ENCODE measurements around the gene POU2AF1.
A peak's percentile ranks its signal among the peaks of the same experiment; 100 is the strongest.
"Not testable (repeated sequence)": the region's sequence is repeated elsewhere in the genome, so short reads cannot be mapped to it uniquely, and the experiment has no call there.

POU2AF1 gene

DNA sequence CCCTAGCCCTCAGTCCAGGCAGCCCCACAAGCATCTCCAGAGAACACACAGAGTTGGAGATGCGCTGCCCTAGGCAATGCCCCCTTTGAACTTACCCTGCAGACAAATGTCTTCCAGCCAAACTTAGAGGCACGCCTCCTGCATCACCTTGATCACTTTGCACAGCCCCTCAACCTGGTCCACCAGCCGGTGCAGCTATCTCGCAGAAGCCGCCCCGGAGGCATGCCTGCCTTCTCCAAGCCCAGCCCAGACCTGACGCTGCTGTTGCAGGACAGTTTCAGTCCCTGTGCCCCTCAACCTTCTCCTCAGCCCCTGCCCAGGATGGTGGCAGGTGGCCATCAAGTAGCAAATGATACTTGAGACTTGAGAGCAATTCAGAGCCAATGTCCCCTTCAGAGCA lies 16.7 kb upstream of the POU2AF1 start:
- peaks cover 23 to 59% (median 45%) of the 10 kb centered on the region in 10 experiments for H3K4me1 ChIP-seq
- H3K36me3 ChIP-seq, result no peaks in the 10 kb centered on the region
- peak overlapping the region in 1 of 11 experiments; percentile 42; a peak in 1 of 22 replicates for H3K4me2 ChIP-seq
- H3K9ac ChIP-seq, result no peak overlapping the region
- H3K4me3 ChIP-seq, result no peak overlapping the region
- no peaks in the 10 kb centered on the region for H3K27me3 ChIP-seq
- no peak for TF ChIP-seq Cebpa-rat (IDR thresholded peaks at IDR 0.05)
- no peaks in the 10 kb centered on the region for H4K20me1 ChIP-seq
- H3K27ac ChIP-seq, result no peak overlapping the region
- H3K9me3 ChIP-seq (replicated peaks in 1 of 11), result peaks cover 0 to 14% (median 0%) of the 10 kb centered on the region in 11 experiments; a peak in 3 of 22 replicates

DNA sequence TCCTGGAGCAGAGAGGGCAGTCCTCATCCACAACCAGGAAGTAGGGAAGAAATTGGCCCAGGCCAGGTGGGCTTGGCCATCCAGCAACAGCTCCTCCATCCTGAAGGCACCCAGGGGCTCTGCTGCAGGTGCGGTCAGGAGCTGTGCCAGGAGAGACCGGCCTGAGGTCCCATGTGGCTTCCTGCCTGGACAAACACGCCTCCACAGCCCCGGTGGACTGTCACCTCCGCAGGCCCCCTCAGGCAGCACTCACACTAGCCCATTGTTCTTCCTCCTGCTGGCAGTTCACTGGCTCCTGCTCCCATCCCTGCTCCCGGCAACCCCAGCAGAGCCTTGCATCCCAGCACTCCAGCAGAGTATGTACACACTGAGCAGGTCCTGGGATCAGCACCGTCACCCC lies 16.0 kb upstream of the POU2AF1 start:
- Histone ChIP-seq H3K36me3 (no peaks in the 10 kb centered on the region), H3K9me3 (replicated peaks in 1 of 11) (peaks cover 0 to 14% (median 0%) of the 10 kb centered on the region in 11 experiments; a peak in 3 of 22 replicates), H4K20me1 (no peaks in the 10 kb centered on the region), H3K4me2 (peak overlapping the region in 9 of 11 experiments; percentile 33 to 64 (median 39); a peak in 14 of 22 replicates), H3K4me3 (no peak overlapping the region), H3K27ac (no peak overlapping the region), H3K9ac (no peak overlapping the region), H3K4me1 (peaks cover 23 to 63% (median 52%) of the 10 kb centered on the region in 10 experiments), H3K27me3 (no peaks in the 10 kb centered on the region)
- TF ChIP-seq Cebpa-rat (IDR thresholded peaks at IDR 0.05), result no peak

DNA sequence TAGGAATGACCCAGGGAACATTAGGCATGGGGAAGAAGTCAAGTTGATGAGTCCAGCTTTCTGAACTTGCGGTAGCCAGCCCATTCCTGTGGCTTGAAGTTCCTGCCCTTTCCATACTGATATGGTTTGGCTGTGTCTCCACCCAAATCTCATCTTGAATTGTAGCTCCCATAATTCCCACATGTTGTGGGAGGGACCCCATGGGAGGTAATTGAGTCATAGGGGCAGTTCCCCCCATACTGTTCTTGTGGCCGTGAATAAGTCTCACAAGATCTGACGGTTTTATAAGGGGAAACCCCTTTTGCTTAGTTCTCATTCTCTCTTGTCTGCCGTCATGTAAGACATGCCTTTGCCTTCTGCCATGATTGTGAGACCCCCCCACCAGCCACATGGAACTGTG lies 15.1 kb upstream of the POU2AF1 start:
- not testable (repeated sequence) for H3K27me3 ChIP-seq; H3K9me3 ChIP-seq (replicated peaks in 1 of 11); H3K9ac ChIP-seq; H3K27ac ChIP-seq; H3K4me3 ChIP-seq; H4K20me1 ChIP-seq; H3K36me3 ChIP-seq
- Histone ChIP-seq H3K4me2 (peak overlapping the region; percentile 34 to 64 (median 41); a peak in 21 of 22 replicates), H3K4me1 (peaks cover 20 to 58% (median 50%) of the 10 kb centered on the region in 10 experiments)

DNA sequence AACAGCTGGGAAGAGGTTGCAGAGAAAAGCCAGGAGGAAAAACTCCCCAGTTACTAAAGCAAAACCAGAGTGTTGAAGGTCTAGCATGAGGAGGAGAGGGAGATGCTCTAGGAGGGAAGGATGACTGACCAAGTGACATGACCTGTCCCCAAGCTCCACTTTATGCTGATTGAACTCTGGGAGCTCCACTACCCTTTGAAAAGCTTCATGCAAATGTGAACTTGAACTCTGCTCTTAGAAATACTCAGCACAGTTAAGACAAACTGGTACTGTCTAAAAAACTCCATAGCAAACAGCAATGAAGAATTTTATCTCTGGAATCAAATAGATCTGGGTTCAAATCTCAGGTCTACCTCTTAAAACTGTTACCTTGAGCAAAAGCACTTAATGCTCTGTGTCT lies 14.5 kb upstream of the POU2AF1 start:
- H3K9me3 ChIP-seq (replicated peaks in 1 of 11), result peaks cover 0 to 3% (median 0%) of the 10 kb centered on the region in 11 experiments; a peak in 2 of 22 replicates
- no peak overlapping the region for H3K4me3 ChIP-seq
- H3K4me2 ChIP-seq, result peak overlapping the region in 10 of 11 experiments; percentile 34 to 64 (median 41); a peak in 12 of 22 replicates
- H3K9ac ChIP-seq, result no peak overlapping the region
- H4K20me1 ChIP-seq, result no peaks in the 10 kb centered on the region
- no peak overlapping the region for H3K27ac ChIP-seq
- H3K36me3 ChIP-seq, result no peaks in the 10 kb centered on the region
- peaks cover 21 to 58% (median 50%) of the 10 kb centered on the region in 10 experiments for H3K4me1 ChIP-seq
- no peak for TF ChIP-seq Cebpa-rat (IDR thresholded peaks at IDR 0.05)
- no peaks in the 10 kb centered on the region for H3K27me3 ChIP-seq

DNA sequence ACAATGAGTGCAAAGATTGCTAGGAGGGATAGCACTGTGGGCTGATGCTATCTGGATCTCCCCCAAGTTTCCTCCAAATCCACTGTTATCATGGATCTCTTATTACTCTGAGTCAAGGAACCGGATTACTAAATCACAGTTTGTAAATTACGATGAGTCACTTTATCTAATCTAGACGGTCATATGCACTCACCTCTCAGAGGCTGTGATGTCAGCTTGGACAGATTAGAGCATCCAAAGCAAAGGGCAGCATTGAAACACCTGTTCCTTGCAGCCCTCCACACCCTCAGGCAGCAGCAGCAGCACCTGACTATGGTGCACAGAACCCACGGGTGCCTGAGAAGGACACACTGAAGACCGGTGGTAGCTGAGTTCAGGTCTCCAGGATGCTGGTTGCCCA lies 14.0 kb upstream of the POU2AF1 start:
- H3K27me3 ChIP-seq, result no peaks in the 10 kb centered on the region

DNA sequence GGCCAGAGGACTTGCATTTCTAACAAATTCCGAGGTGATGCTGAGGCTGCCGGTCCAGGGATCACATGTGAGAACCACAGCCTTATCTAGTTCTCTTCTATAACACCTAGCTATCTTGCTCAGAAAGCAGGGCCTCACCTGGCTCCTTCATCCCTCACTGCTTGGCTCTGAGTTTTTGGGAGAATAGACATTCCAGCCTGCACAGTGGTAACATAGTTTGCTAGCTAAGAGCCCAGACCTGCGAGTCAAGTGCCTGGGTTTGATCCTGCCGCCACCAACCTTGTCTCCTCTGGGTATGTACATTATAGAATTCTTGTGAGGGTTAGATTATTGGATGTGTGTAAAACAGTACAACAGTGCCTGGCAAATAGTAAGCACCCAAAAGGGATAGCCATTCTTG lies 13.5 kb upstream of the POU2AF1 start:
- no peak for TF ChIP-seq Cebpa-rat (IDR thresholded peaks at IDR 0.05)
- Histone ChIP-seq H3K36me3 (no peaks in the 10 kb centered on the region), H3K4me2 (no peak overlapping the region), H3K4me1 (peaks cover 25 to 55% (median 46%) of the 10 kb centered on the region in 10 experiments), H3K9me3 (replicated peaks in 1 of 11) (peaks cover 1 to 11% (median 6%) of the 10 kb centered on the region in 11 experiments; a peak in 16 of 22 replicates), H4K20me1 (no peaks in the 10 kb centered on the region), H3K9ac (no peak overlapping the region), H3K27ac (no peak overlapping the region), H3K4me3 (no peak overlapping the region), H3K27me3 (no peaks in the 10 kb centered on the region)

More for the DNA sequence above, 14.0 kb upstream of the POU2AF1 start:
- no peak overlapping the region for H3K4me3 ChIP-seq
- H3K36me3 ChIP-seq, result no peaks in the 10 kb centered on the region
- H3K4me1 ChIP-seq, result peaks cover 25 to 58% (median 50%) of the 10 kb centered on the region in 10 experiments
- TF ChIP-seq Cebpa-rat (IDR thresholded peaks at IDR 0.05), result no peak
- H4K20me1 ChIP-seq, result no peaks in the 10 kb centered on the region
- H3K27ac ChIP-seq, result no peak overlapping the region
- peaks cover 0 to 5% (median under 1%) of the 10 kb centered on the region in 11 experiments; a peak in 6 of 22 replicates for H3K9me3 ChIP-seq (replicated peaks in 1 of 11)
- H3K4me2 ChIP-seq, result peak overlapping the region in 1 of 11 experiments; percentile 37; a peak in 2 of 22 replicates
- no peak overlapping the region for H3K9ac ChIP-seq

DNA sequence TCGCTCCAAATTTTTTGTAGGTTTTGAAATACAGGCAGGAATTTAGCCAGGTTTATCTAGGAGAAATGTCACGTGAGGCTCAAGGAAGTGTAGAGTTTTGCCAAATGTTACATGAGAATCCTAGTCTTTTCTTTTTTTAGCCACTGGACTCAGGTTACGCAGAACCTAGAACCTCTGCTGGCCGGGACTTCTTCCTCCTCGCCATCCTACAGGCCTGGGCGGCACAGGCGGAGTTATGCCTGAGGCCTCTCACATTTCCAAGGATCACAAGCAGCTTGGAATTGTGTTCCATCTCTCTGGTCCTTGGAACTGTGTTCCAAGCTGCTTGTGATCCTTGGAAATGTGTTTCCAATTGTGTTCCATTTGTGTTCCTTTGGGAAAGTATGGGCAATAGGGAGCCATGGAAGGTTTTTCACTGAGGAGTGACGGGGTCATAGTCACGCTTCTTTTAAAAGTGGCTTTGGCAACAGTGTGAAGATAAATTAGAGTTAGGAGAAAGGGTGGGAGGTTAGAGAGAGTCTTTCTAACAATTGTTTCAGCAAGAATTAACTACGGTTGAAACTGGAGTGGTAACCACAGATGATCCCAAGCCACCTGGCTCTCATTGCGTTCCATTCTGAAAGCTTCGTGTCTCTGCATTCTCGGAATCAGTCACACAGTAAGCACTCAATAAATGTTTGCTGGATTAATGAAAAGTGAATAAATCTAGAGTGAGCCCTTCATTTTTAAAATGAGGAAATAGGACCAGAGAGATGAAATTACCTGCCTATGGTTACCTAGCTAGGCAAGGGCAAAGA lies 12.5 kb upstream of the POU2AF1 start:
- no peak for TF ChIP-seq Cebpa-rat (IDR thresholded peaks at IDR 0.05)
- no peak overlapping the region for H3K27ac ChIP-seq
- no peak overlapping the region for H3K4me3 ChIP-seq
- peak overlapping the region in 4 of 11 experiments; percentile 19 to 39 (median 26); a peak in 7 of 22 replicates for H3K4me2 ChIP-seq
- no peaks in the 10 kb centered on the region for H4K20me1 ChIP-seq
- no peak overlapping the region for H3K9ac ChIP-seq
- peaks cover 8 to 21% (median 17%) of the 10 kb centered on the region in 11 experiments; a peak in 21 of 22 replicates for H3K9me3 ChIP-seq (replicated peaks in 1 of 11)
- H3K4me1 ChIP-seq, result peaks cover 25 to 51% (median 43%) of the 10 kb centered on the region in 10 experiments
- peaks cover 0 to 4% (median 0%) of the 10 kb centered on the region in 11 experiments; a peak in 1 of 22 replicates for H3K36me3 ChIP-seq
- no peaks in the 10 kb centered on the region for H3K27me3 ChIP-seq

DNA sequence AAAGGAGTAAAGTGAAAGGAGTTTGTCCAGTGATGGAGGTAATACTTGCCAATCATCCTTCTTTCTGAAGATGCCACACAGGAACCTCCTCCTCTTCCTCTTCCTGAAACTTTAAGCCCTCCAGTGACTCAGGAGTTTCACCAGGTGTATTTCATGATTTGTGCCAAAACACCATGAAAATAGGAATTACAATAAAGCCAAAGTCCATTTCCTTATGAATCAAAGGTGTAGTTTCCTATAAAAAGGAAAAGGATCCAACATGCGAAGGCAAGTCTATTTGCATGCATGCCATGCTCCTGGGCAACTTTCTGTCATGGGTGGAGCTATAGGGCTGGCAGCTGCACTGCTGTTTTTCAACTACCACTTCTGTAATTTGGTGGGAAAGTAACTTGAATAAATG lies 9.8 kb upstream of the POU2AF1 start:
- Histone ChIP-seq H3K4me3 (peak overlapping the region in 1 of 10 experiments; percentile 20; a peak in 1 of 20 replicates), H3K4me1 (peaks cover 15 to 36% (median 28%) of the 10 kb centered on the region in 10 experiments), H3K9ac (peak overlapping the region in 1 of 11 experiments; percentile 34; a peak in 1 of 22 replicates), H3K9me3 (replicated peaks in 1 of 11) (peaks cover 18 to 39% (median 27%) of the 10 kb centered on the region in 11 experiments; a peak in 21 of 22 replicates), H4K20me1 (no peaks in the 10 kb centered on the region), H3K36me3 (peaks cover 0 to 4% (median 0%) of the 10 kb centered on the region in 11 experiments; a peak in 2 of 22 replicates), H3K27ac (peak overlapping the region in 8 of 11 experiments; percentile 23 to 69 (median 50); a peak in 13 of 22 replicates), H3K27me3 (no peaks in the 10 kb centered on the region), H3K4me2 (peak overlapping the region; percentile 34 to 83 (median 69))
- no peak for TF ChIP-seq Cebpa-rat (IDR thresholded peaks at IDR 0.05)

DNA sequence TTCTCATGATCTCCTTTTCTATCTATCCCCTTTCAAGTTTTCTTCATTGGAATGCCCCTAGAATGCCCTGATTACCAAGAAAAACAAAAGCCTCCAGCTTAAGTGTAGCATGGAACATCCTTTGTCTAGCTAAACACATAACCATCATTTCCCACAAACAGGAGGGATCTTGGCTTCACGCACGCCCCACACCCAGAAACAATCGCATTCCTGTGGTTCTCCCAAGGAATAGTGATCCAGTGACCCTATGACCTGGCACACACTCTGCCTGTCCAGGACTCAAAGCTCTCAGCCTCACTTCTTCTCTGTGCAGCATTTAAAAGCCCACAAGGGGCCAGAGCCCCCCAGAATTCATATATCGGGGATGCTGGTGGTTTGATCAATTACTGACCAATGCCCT lies 9.3 kb upstream of the POU2AF1 start:
- TF ChIP-seq Cebpa-rat (IDR thresholded peaks at IDR 0.05), result no peak
- peak overlapping the region in 1 of 11 experiments; percentile 34; a peak in 1 of 22 replicates for H3K9ac ChIP-seq
- H3K36me3 ChIP-seq, result peaks cover 0 to 4% (median 0%) of the 10 kb centered on the region in 11 experiments; a peak in 2 of 22 replicates
- peaks cover 18 to 39% (median 27%) of the 10 kb centered on the region in 11 experiments; a peak in 21 of 22 replicates for H3K9me3 ChIP-seq (replicated peaks in 1 of 11)
- H3K27me3 ChIP-seq, result no peaks in the 10 kb centered on the region
- peaks cover 11 to 35% (median 27%) of the 10 kb centered on the region in 10 experiments for H3K4me1 ChIP-seq
- H3K4me3 ChIP-seq, result peak overlapping the region in 1 of 10 experiments; percentile 20; a peak in 1 of 20 replicates
- H3K27ac ChIP-seq, result peak overlapping the region in 8 of 11 experiments; percentile 23 to 69 (median 50); a peak in 13 of 22 replicates
- no peaks in the 10 kb centered on the region for H4K20me1 ChIP-seq
- peak overlapping the region; percentile 34 to 83 (median 69) for H3K4me2 ChIP-seq

All from BLaER1 treated with 17β-estradiol and CSF1 and Interleukin-3, amounts not matched to agents 10 nM and 100 nM (cell line).